ENCODE data around the gene HECTD3.

The HECTD3 gene

GRCh38 chr1:45037456-45037855, 26.3 kb upstream of the HECTD3 start:
- Histone ChIP-seq H3K27ac (ENCODE audit: low read depth, low read length) (no peak overlapping the region), H3K27me3 (ENCODE audit: control insufficient read depth, insufficient read depth, low read length) (no peaks in the 10 kb centered on the region), H3K36me3 (ENCODE audit: control insufficient read depth, insufficient read depth, low read length) (no peaks in the 10 kb centered on the region), H3K4me1 (ENCODE audit: control insufficient read depth, insufficient read depth, low read length) (no peaks in the 10 kb centered on the region), H3K9me3 (ENCODE audit: control insufficient read depth, insufficient read depth, low read depth, low read length) (no peaks in the 10 kb centered on the region), H3K9ac (ENCODE audit: low read length) (no peak overlapping the region), H3K4me3 (ENCODE audit: low read depth, low read length) (no peak overlapping the region)

GRCh38 chr1:45035631-45036301, 24.6 kb upstream of the HECTD3 start:
- H3K4me3 ChIP-seq (ENCODE audit: low read depth, low read length), result no peak overlapping the region
- no peak overlapping the region for H3K9ac ChIP-seq (ENCODE audit: low read length)
- no peaks in the 10 kb centered on the region for H3K36me3 ChIP-seq (ENCODE audit: control insufficient read depth, insufficient read depth, low read length)
- no peaks in the 10 kb centered on the region for H3K27me3 ChIP-seq (ENCODE audit: control insufficient read depth, insufficient read depth, low read length)
- H3K27ac ChIP-seq (ENCODE audit: low read depth, low read length), result no peak overlapping the region
- no peaks in the 10 kb centered on the region for H3K4me1 ChIP-seq (ENCODE audit: control insufficient read depth, insufficient read depth, low read length)
- H3K9me3 ChIP-seq (ENCODE audit: control insufficient read depth, insufficient read depth, low read depth, low read length), result no peaks in the 10 kb centered on the region

GRCh38 chr1:45033356-45033755, 22.2 kb upstream of the HECTD3 start:
- H3K36me3 ChIP-seq (ENCODE audit: control insufficient read depth, insufficient read depth, low read length), result no peaks in the 10 kb centered on the region
- no peaks in the 10 kb centered on the region for H3K27me3 ChIP-seq (ENCODE audit: control insufficient read depth, insufficient read depth, low read length)
- H3K9ac ChIP-seq (ENCODE audit: low read length), result no peak overlapping the region
- no peaks in the 10 kb centered on the region for H3K9me3 ChIP-seq (ENCODE audit: control insufficient read depth, insufficient read depth, low read depth, low read length)
- no peak overlapping the region for H3K4me3 ChIP-seq (ENCODE audit: low read depth, low read length)
- H3K27ac ChIP-seq (ENCODE audit: low read depth, low read length), result no peak overlapping the region
- H3K4me1 ChIP-seq (ENCODE audit: control insufficient read depth, insufficient read depth, low read length), result no peaks in the 10 kb centered on the region

GRCh38 chr1:45032837-45033236, 21.7 kb upstream of the HECTD3 start:
- H3K27ac ChIP-seq (ENCODE audit: low read depth, low read length), result no peak overlapping the region
- no peaks in the 10 kb centered on the region for H3K9me3 ChIP-seq (ENCODE audit: control insufficient read depth, insufficient read depth, low read depth, low read length)
- no peaks in the 10 kb centered on the region for H3K36me3 ChIP-seq (ENCODE audit: control insufficient read depth, insufficient read depth, low read length)
- H3K4me3 ChIP-seq (ENCODE audit: low read depth, low read length), result no peak overlapping the region
- H3K9ac ChIP-seq (ENCODE audit: low read length), result no peak overlapping the region
- no peaks in the 10 kb centered on the region for H3K4me1 ChIP-seq (ENCODE audit: control insufficient read depth, insufficient read depth, low read length)
- no peaks in the 10 kb centered on the region for H3K27me3 ChIP-seq (ENCODE audit: control insufficient read depth, insufficient read depth, low read length)

- H3K9ac ChIP-seq (ENCODE audit: low read length), result no peak overlapping the region
- H3K9me3 ChIP-seq (ENCODE audit: control insufficient read depth, insufficient read depth, low read depth, low read length), result peaks cover 3% of the 10 kb centered on the region; the same call in 1 of the 2 replicates
- no peak overlapping the region for H3K27ac ChIP-seq (ENCODE audit: low read depth, low read length)
- no peaks in the 10 kb centered on the region for H3K27me3 ChIP-seq (ENCODE audit: control insufficient read depth, insufficient read depth, low read length)
- no peaks in the 10 kb centered on the region for H3K4me1 ChIP-seq (ENCODE audit: control insufficient read depth, insufficient read depth, low read length)
- no peaks in the 10 kb centered on the region for H3K36me3 ChIP-seq (ENCODE audit: control insufficient read depth, insufficient read depth, low read length)
- H3K4me3 ChIP-seq (ENCODE audit: low read depth, low read length), result no peak overlapping the region
Measured at GRCh38 chr1:45026446-45026845, 15.3 kb upstream of the HECTD3 start.

GRCh38 chr1:45023663-45024062, 12.5 kb upstream of the HECTD3 start:
- H3K4me1 ChIP-seq (ENCODE audit: control insufficient read depth, insufficient read depth, low read length), result no peaks in the 10 kb centered on the region
- H3K9ac ChIP-seq (ENCODE audit: low read length), result no peak overlapping the region
- H3K9me3 ChIP-seq (ENCODE audit: control insufficient read depth, insufficient read depth, low read depth, low read length), result peaks cover 3% of the 10 kb centered on the region; the same call in 1 of the 2 replicates
- H3K4me3 ChIP-seq (ENCODE audit: low read depth, low read length), result no peak overlapping the region
- H3K36me3 ChIP-seq (ENCODE audit: control insufficient read depth, insufficient read depth, low read length), result no peaks in the 10 kb centered on the region
- no peak overlapping the region for H3K27ac ChIP-seq (ENCODE audit: low read depth, low read length)
- H3K27me3 ChIP-seq (ENCODE audit: control insufficient read depth, insufficient read depth, low read length), result no peaks in the 10 kb centered on the region

- H3K36me3 ChIP-seq (ENCODE audit: control insufficient read depth, insufficient read depth, low read length), result peaks cover 14% of the 10 kb centered on the region
- H3K9ac ChIP-seq (ENCODE audit: low read length), result no peak overlapping the region
- H3K27me3 ChIP-seq (ENCODE audit: control insufficient read depth, insufficient read depth, low read length), result no peaks in the 10 kb centered on the region
- H3K4me3 ChIP-seq (ENCODE audit: low read depth, low read length), result no peak overlapping the region
- peaks cover 2% of the 10 kb centered on the region; the same call in 1 of the 2 replicates for H3K9me3 ChIP-seq (ENCODE audit: control insufficient read depth, insufficient read depth, low read depth, low read length)
- H3K4me1 ChIP-seq (ENCODE audit: control insufficient read depth, insufficient read depth, low read length), result peaks cover 2% of the 10 kb centered on the region; the same call in 1 of the 2 replicates
- H3K27ac ChIP-seq (ENCODE audit: low read depth, low read length), result no peak overlapping the region
Measured at GRCh38 chr1:45018599-45019230, 7.6 kb upstream of the HECTD3 start.

GRCh38 chr1:45016767-45017166, 5.6 kb upstream of the HECTD3 start:
- no peaks in the 10 kb centered on the region for H3K9me3 ChIP-seq (ENCODE audit: control insufficient read depth, insufficient read depth, low read depth, low read length)
- H3K27me3 ChIP-seq (ENCODE audit: control insufficient read depth, insufficient read depth, low read length), result no peaks in the 10 kb centered on the region
- H3K9ac ChIP-seq (ENCODE audit: low read length), result no peak overlapping the region
- peaks cover 20% of the 10 kb centered on the region for H3K36me3 ChIP-seq (ENCODE audit: control insufficient read depth, insufficient read depth, low read length)
- H3K4me1 ChIP-seq (ENCODE audit: control insufficient read depth, insufficient read depth, low read length), result peaks cover 13% of the 10 kb centered on the region
- H3K27ac ChIP-seq (ENCODE audit: low read depth, low read length), result no peak overlapping the region
- H3K4me3 ChIP-seq (ENCODE audit: low read depth, low read length), result no peak overlapping the region

- H3K4me1 ChIP-seq (ENCODE audit: control insufficient read depth, insufficient read depth, low read length), result peaks cover 19% of the 10 kb centered on the region
- H3K27ac ChIP-seq (ENCODE audit: low read depth, low read length), result no peak overlapping the region
- no peaks in the 10 kb centered on the region for H3K9me3 ChIP-seq (ENCODE audit: control insufficient read depth, insufficient read depth, low read depth, low read length)
- no peak overlapping the region for H3K4me3 ChIP-seq (ENCODE audit: low read depth, low read length)
- peaks cover 20% of the 10 kb centered on the region for H3K36me3 ChIP-seq (ENCODE audit: control insufficient read depth, insufficient read depth, low read length)
- no peak overlapping the region for H3K9ac ChIP-seq (ENCODE audit: low read length)
- H3K27me3 ChIP-seq (ENCODE audit: control insufficient read depth, insufficient read depth, low read length), result no peaks in the 10 kb centered on the region
Measured at GRCh38 chr1:45016090-45016697, 5.1 kb upstream of the HECTD3 start.

- Histone ChIP-seq H3K9ac (ENCODE audit: low read length) (no peak overlapping the region), H3K9me3 (ENCODE audit: control insufficient read depth, insufficient read depth, low read depth, low read length) (no peaks in the 10 kb centered on the region), H3K27ac (ENCODE audit: low read depth, low read length) (no peak overlapping the region), H3K36me3 (ENCODE audit: control insufficient read depth, insufficient read depth, low read length) (peaks cover 20% of the 10 kb centered on the region), H3K4me3 (ENCODE audit: low read depth, low read length) (no peak overlapping the region), H3K4me1 (ENCODE audit: control insufficient read depth, insufficient read depth, low read length) (peaks cover 19% of the 10 kb centered on the region), H3K27me3 (ENCODE audit: control insufficient read depth, insufficient read depth, low read length) (no peaks in the 10 kb centered on the region)
Measured at GRCh38 chr1:45015683-45016082, 4.6 kb upstream of the HECTD3 start.

GRCh38 chr1:45014321-45015028, 3.4 kb upstream of the HECTD3 start:
- Histone ChIP-seq H3K27me3 (ENCODE audit: control insufficient read depth, insufficient read depth, low read length) (no peaks in the 10 kb centered on the region), H3K9ac (ENCODE audit: low read length) (no peak overlapping the region), H3K4me1 (ENCODE audit: control insufficient read depth, insufficient read depth, low read length) (peaks cover 19% of the 10 kb centered on the region), H3K36me3 (ENCODE audit: control insufficient read depth, insufficient read depth, low read length) (peaks cover 22% of the 10 kb centered on the region), H3K9me3 (ENCODE audit: control insufficient read depth, insufficient read depth, low read depth, low read length) (no peaks in the 10 kb centered on the region), H3K4me3 (ENCODE audit: low read depth, low read length) (no peak overlapping the region), H3K27ac (ENCODE audit: low read depth, low read length) (no peak overlapping the region)

Measured in HUES6 (cell line).